Stimulated activated CD8-positive, alpha-beta memory T cell treated with anti-CD3 and anti-CD28 coated beads, Interleukin-15, amount 100 ng/mL, for 24 hours (primary cell): ENCODE results near the gene MFAP1.
"Not testable (repeated sequence)": the region's sequence is repeated elsewhere in the genome, so short reads cannot be mapped to it uniquely, and the experiment has no call there.

ENCODE experiments used
- DNase-seq: peaks from one replicate; pipeline ENCODE4 v3.0.0-alpha.2; 2020; ENCODE audit warnings: low read depth

The MFAP1 gene, protein sequence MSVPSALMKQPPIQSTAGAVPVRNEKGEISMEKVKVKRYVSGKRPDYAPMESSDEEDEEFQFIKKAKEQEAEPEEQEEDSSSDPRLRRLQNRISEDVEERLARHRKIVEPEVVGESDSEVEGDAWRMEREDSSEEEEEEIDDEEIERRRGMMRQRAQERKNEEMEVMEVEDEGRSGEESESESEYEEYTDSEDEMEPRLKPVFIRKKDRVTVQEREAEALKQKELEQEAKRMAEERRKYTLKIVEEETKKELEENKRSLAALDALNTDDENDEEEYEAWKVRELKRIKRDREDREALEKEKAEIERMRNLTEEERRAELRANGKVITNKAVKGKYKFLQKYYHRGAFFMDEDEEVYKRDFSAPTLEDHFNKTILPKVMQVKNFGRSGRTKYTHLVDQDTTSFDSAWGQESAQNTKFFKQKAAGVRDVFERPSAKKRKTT

DNA sequence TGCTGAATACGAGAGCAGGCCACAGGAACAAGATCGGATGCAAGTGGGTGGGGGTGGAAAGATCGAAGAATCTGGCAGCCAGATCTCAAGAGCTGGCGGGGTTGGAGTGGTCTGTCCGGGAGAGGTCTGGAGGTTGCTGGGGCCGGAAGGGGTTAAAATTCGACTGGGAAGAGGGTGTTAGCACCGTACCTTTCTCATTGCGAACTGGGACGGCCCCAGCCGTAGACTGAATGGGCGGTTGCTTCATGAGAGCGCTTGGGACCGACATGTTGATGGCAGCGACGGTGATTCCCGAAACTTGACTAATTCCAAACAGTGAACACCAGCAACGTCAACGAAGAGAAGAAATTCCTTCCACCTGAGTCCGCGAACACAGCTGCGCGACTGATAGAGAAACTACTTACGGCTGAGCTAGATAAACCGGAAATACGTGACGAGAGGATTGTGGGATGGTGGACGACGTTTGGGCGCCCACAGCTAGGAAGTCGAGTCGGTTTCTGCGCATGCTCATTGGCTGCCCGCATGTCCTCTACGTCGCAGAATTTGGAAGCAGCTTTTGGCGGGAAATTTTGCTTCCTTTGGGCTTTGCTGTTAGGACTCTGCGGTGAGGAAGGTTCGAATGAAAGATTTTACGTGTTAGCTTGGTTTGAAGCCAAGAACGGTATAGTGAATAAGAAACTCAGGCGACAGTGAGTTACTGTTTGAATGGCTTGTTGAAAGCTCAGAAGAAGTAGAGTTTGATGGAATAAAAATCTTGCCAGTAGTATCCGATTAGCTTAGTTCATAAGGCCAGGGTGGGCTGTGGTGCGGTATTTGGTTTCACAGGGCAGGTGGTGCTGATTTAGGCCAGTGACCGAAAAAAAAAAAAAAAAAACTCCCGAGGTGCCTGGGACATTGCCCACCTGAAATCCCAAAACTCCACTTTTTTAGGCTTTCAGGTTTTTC lies at the start of gene MFAP1:
MFAP1 (minus strand) TSS at position 389 of the 945 bp plus-strand sequence; CDS start at position 268, 121 bp downstream.
- peak; percentile 69 for DNase-seq

DNA sequence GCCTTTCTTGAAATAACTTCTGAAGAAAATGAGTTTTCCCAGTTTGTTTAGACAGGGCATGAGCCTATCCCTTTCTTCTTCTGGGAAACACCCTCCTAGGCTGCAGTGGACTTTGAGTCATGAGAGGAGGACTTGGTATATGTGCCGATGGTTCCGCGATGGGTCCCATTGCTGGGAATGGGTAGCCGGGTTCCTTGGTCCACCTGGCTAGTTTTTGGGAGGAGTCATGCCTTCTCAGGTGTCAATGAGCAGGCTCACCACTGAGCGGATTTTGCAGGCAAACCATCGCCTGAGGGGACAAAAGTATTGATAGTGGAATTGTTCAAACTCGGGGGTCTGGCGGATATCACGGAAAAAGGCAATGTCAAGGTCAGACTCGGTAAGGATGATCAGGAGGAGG lies 49.2 kb upstream of the MFAP1 start:
- DNase-seq, result no peak

GRCh38 chr15:43872416-43873020 lies 48.0 kb upstream of the MFAP1 start:
- DNase-seq, result no peak

DNA sequence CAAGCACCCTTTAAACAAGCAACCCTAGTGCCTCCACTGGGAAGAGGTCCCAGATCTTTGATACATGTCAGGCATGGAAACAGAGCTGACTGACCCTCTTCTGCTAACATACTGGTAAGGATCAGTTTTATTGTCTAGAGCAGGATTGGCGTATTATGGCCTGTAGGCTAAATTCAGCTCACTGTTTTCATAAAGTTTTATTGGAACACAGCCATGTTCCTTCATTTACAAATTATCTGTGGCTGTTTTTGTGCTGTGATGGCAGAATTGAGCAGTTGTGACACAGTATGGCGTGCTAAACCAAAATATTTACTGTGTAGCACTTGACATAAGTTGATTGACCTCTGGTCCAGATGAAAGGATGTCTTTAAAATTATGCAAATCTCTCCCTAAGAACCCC lies 47.3 kb upstream of the MFAP1 start:
- no peak for DNase-seq

- DNase-seq, result no peak
These were observed 43.9 kb upstream of the MFAP1 start for GRCh38 chr15:43868406-43868805.

DNA sequence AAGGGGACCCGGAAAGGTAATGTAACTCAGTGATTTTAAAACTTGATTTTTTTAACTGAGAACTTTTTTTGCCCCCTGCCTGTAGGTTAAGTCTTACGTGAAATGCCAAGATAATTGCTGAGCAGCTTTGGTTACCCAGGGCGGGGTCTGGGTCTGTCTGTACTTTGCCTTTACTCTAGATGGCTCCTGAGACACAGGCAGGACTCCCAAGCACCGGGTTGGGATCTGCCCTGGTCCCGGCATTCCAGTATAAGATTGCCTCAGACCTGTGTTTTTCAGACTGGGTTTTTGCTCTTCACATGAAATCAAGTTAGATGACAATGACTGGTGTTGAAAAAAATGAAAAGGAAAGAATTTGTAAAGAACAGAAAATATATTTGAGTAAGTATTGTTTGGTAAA lies 42.6 kb upstream of the MFAP1 start:
- DNase-seq, result no peak

DNA sequence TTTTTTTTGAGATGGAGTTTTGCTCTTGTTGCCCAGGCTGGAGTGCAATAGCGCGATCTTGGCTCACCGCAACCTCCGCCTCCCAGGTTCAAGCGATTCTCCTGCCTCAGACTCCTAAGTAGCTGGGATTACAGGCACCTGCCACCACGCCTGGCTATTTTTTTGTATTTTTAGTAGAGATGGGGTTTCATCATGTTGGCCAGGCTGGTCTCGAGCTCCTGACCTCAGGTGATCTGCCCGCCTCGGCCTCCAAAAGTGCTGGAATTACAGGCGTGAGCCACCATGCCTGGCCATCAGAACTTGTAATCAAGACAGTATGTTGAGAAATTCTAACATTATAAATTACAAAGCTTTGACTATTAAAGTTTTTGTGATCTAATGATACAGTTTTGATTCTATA lies 42.1 kb upstream of the MFAP1 start:
- not testable (repeated sequence) for DNase-seq

DNA sequence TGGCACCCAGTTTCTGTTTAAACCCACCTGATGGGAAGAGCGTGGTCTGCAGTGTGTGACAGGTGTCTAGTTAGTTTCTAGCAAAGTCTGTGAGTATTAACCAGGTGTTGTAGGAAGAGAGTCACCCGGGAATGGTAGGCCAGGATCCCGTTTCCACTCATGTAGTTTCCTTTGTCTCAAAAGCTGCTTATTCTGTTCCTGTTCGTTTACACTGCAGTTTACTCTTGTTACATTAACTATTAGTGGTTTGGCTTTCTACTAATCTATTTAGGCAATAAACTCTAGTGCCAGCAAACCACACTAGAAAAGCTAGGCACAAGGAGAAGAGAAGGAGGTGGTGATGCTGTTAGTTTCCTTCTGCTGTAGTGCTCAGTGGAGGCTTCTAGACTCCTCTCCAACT lies 35.1 kb upstream of the MFAP1 start:
- no peak for DNase-seq

DNA sequence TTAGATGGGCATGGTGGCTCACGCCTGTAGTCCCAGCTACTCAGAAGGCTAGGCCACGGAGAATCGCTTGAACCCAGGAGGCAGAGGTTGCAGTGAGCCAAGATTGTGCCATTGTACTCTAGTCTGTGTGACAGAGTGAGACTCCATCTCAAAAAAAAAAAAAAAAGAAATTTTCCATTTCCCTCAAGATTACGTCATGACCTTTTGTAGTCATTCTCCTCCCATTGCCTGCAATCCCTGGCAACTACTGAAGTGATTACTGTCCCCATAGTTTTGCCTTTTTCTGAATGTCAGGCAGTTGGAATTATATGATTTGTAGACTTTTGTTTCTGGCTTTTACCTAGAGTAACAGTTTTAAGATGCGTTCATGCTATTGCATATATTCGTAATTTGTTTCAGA lies 30.3 kb upstream of the MFAP1 start:
- no peak for DNase-seq

DNA sequence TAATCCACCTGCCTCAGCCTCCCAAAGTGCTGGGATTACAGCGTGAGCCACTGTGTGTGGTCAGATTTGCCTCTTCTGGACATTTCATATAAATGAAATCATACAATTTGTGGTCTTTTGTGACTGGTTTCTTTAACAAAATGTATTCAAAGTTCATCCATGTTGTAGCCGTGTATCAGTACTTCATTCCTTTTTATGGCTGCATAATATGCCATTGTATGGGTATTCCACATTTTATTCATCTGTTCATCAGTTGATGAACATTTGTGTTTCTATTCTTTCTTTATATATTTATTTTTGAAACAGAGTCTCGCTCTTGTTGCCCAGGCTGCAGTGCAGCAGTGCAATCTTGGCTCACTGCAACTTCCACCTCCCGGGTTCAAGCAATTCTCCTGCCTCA lies 28.1 kb upstream of the MFAP1 start:
- no peak for DNase-seq

- DNase-seq, result no peak
These were observed 26.8 kb upstream of the MFAP1 start for GRCh38 chr15:43851251-43851650.

DNA sequence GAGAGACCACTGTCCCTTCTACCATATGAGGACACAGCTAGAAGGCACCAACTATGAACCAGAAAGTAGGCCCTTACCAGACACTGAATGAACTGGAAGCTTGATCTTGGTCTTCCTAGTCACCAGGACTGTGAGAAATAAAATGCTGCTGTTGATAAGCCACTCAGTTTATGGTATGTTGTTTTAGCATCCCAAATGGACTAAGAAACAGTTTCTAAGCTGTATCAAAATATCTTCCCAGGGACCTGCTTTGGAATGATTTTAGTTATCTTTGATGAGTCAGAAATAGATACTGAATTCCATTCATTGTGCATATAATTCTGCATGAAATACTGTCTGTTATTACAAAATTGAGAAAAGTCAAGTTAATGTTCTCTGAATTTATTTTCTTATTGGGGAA lies 20.9 kb upstream of the MFAP1 start:
- DNase-seq, result no peak

GRCh38 chr15:43832485-43832884 lies 8.0 kb upstream of the MFAP1 start:
- not testable (repeated sequence) for DNase-seq

DNA sequence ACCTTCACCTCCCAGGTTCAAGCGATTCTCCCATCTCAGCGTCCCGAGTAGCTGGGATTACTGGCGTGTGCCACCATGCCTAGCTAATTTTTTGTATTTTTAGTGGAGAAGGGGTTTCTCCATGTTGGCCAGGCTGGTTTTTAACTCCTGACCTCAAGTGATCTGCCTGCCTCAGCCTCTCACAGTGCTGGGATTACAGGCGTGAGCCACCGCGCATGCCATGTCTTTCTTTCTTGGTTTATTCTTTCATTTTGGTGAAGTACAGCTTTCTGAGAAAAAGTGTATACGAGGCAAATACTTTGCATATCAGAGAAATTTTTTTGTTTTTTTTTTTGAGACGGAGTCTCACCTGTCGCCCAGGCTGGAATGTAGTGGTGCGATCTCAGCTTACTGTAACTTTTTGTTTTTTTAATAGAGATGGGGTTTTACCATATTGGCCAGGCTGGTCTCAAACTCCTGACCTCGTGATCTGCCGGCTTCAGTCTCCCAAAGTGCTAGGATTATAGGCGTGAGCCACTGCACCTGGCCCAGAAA lies 7.1 kb upstream of the MFAP1 start:
- not testable (repeated sequence) for DNase-seq

DNA sequence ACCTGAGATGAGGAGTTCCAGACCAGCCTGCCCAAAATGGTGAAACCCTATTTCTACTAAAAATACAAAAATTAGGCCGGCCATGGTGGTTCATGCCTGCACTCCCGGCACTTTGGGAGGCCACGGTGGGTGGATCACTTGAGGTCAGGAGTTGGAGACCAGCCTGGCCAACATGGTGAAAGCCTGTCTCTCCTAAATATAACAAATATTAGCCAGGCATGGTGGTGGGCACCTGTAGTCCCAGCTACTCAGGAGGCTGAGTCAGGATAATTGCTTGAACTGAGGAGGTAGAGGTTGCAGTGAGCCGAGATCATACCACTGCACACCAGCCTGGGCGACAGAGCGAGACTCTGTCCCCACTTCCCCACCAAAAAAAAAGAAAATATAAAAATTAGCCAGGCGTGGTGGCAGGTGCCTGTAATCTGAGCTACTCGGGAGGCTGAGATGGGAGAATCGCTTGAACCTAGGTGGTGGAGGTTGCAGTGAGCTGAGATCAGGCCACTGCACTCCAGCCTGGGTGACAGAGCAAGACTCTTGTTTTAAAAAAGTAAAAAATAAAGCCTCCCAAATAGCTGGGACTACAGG lies 6.3 kb upstream of the MFAP1 start:
- not testable (repeated sequence) for DNase-seq

GRCh38 chr15:43829951-43830540 lies 5.6 kb upstream of the MFAP1 start:
- not testable (repeated sequence) for DNase-seq

GRCh38 chr15:43828061-43828657 lies 3.7 kb upstream of the MFAP1 start:
- DNase-seq, result no peak

DNA sequence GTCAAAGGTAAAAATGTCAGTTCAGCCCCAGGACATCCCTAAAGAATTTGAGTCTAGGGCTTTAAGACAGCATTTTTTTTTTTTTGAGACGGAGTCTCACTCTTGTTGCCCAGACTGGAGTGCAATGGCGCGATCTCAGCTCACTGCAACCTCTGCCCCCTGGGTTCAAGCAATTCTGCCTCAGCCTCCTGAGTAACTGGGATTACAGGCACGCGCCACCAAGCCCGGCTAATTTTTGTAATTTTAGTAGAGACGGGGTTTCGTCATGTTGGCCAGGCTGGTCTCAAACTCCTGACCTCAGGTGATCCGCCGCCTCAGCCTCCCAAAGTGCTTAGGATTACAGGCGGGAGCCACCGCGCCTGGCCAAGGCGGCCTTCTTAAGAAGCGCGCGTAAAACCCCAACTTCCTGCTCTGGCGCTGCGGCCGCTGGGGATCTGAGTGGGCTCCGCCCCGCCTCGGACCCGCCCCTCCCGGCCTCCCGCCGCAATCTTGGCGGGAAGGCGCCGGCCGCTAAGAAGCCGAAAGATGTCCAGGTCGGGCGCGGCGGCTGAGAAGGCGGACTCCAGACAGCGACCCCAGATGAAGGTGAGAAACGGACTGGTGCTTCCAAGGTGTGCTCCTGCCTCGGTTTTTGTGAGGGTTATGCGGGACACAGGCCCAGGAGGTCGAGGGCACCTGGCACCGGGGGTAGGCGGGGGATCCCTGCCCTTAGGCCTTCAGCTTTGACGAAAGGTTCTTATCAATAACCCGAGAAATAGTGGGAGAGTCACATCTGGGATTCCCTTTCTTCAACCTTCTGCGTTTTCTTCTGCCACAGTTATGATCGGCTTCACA lies 2.2 kb upstream of the MFAP1 start, which contains the start of gene WDR76:
WDR76 (plus strand) TSS at position 495 of the 834 bp plus-strand sequence; CDS start at position 526, 31 bp downstream.
- peak; percentile 60 for DNase-seq

GRCh38 chr15:43826029-43826507 lies 1.6 kb upstream of the MFAP1 start:
- DNase-seq, result no peak

- DNase-seq, result not testable (repeated sequence)
These were observed 815 bp upstream of the MFAP1 start for GRCh38 chr15:43825305-43825704.
